NCI-H2107 treated with DMSO at 0.1 percent for 48 hours (cell line): ENCODE data around the gene SLC24A3.

Experiments used
- DNase-seq: peaks from one replicate; lab custom pipeline; 2025; ENCODE audit not compliant: unreplicated experiment; lab: John Stamatoyannopoulos, UW

Gene SLC24A3

DNA sequence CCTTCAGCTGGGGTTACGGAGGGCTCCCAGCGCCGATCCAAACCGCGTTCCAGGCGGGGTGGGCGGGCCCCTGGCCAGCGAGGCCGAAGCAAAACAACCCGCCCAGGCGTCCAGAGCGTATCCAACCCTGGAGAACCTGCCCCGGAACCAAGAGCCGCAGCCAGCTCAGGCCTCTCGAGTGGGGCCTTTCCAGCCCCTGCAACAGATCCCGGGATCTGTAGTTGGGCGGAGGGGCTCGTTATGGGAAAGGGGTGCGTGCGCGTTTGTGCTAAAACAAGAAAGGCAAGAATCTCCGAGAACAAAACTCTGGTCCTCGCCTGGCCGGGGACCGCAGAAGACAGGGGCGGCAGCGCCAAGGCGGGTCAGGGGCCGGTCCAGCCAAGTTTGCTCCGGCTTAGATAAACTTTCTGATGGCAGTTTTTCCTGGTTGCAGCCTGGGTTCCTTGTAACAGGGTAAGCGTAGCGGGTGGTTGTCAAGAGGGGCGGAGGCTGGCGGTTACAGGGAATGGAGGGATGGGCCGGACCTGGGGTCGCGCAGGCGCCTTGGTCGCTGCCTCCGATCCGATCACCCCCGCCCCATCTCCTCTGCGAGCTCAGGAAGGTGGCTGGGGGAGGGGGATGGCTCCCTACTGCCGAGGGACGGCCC is 545.2 kb downstream of the SLC24A3 start:
- DNase-seq = peak; percentile 27

DNA sequence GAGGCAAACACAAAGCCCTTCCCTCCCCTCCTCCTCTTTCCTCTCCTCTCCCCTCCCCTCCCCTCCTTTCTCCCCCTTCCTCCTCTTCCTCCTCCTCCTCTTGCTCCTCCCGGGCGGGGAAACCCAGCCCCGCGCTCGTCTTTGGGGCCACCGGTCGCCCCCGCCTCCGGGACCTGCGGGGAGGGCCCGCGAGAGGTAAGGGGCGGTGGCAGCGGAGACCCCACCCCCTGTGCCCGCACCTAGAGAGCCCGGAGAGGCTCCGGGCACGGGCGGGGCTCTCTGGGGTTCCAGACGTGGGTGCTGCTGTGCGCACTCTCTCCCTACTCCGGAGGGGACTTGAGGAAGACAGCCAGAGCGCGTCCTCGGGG is 545.7 kb downstream of the SLC24A3 start, which contains the start of gene RIN2:
Gene RIN2 (plus strand): TSS at position 126 of the 368 bp plus-strand sequence. CDS start 131,344 bp downstream, outside the sequence.
- DNase-seq = no peak

DNA sequence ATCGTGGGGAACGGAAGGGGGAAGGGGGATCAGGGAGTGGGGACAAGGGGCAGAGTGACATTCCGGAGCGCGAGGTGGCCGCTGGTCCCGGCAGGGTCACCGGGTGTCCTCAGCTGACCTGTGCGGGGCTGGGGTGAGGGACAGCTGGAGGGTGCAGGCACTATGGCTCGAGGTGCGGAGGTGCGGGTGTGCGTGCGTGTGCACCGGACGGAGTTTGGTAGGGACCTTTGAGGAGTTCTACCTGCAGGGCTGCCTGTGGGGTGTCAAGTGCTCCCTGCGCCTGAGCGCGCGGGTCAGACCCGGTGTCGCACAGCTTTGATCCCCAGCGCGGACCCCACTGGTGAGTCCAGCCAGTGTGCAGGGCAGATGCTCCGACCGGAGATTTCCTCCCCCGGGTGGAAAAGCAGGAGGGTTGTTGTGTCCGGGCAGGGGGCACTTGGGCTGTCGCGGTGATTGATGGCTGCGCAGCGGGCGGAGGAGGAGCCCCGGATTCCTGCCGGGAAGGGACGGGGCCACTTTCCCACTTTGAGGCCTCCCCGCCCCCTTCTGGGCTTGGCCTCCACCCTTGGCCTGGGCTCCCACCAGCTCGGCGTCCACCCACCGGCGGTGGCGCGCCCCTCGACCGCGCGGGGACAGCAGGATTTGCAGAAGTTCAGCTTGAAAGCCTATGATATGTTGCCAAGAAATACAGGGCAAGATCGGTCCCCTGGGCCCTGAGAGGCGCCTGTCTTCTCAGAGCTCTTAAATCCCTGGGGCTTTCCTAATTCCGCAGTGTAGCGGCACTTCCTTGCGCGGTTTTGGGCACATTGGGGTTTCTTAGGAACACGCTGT is 546.3 kb downstream of the SLC24A3 start:
- no peak for DNase-seq

DNA sequence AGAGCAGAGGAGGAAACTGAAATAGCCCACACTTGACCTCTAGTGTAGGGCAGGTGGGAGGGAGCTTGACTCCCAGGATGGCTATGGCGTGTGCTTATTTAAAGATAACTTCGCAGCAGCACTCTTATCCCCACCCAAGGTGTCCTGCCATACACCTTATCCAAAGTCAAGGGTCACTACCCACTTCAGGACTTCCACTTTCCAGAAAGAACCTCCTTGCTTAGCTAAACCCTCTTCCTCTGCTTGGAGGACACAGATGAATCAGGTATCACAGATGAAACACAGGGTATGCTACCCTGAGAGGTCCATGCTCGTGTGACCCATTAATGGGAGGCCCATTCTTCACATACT is 547.9 kb downstream of the SLC24A3 start:
- DNase-seq = no peak

DNA sequence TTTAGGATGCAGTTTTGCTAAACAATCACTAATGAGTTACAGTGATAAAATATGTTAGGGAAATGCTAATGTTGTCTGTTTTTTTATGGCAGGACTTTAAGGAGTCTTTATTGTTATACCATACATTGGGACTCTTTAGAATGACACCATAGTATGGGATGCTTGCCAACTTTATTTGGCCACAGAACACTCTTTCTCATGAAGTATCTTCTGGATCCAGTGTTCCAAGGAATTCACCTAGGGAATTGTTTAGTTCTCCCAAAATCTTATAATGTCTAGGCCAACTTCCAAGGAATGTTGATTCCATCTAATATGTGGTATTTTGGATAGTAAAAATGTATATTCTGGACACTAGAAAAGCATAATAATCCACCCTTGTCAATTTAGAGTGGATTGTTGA is 548.9 kb downstream of the SLC24A3 start:
- no peak for DNase-seq

DNA sequence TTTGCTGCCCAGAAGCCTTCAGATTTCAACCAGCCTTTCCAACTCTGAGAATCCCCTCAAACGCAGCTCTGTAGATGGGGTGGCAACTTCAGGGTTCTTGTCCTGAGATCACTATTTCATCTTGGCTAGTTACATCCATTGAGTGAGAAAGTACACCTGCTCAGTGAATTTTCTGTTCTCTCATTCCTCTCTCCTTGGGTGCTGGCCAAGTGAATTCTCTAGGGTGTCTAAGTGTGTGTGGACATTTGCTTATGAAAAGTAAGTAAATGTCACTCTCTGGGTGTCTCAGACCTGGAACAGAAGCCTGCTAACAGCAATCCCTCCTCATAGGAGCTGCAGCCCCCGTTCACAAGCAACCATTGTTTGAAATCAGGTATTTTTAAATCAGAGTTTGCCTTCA is 549.4 kb downstream of the SLC24A3 start:
- DNase-seq = peak; percentile 21

DNA sequence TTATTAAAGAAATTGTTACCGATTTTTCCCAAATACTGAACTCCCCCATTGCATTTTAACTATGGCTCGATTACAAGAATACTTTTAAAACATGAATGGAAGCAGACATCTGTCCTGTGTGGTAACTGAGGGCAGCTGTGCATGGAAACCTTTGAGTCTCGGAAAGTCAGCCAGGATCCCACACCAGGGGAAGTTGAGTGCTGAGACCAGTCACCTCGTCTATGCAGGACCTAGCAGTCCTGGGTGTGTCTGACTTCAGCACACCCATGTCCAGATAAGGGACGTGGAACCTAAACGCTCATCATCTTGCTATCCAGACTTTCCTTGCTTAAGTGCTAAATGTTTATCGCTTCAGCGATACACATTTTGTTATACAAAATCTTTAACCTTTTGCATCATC is 551.8 kb downstream of the SLC24A3 start:
- DNase-seq = no peak

DNA sequence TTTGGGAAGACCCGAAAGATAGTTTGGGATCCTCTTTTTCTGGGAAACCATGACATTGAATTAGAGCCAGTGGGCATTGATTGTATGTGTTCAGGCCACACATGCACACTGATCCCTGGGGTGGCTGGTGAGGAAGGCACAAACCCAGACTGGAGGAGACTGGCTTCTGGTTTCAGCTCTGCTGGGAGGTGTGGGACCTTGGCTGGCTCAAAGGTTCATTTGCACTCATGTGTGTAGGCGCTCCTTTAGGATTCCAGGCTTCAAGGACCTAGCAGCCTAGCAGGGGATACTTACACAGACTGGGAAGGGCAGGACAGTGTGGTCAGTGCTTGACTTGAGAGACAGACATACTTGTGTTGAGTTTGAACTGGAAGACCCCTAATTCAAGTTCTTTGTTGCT is 552.8 kb downstream of the SLC24A3 start:
- no peak for DNase-seq

DNA sequence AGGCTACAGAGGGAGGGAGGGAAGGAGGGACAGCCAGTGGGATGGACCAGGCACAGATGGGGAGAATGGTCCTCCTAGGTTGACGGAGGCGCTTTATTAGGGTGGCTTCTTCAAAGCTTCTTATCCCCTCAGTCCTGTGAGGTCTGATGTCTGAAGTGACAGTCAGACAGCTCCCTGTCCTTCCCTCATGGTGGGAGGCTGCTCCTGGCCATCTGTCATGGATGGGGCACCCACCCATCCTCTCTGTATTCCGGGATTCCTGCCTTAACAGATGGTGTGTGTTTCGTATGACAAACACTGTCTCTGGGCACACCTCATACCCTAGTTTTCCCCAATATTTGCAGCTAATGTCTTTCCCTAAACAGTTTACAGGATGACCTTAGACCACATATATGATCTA is 553.5 kb downstream of the SLC24A3 start:
- DNase-seq = no peak

DNA sequence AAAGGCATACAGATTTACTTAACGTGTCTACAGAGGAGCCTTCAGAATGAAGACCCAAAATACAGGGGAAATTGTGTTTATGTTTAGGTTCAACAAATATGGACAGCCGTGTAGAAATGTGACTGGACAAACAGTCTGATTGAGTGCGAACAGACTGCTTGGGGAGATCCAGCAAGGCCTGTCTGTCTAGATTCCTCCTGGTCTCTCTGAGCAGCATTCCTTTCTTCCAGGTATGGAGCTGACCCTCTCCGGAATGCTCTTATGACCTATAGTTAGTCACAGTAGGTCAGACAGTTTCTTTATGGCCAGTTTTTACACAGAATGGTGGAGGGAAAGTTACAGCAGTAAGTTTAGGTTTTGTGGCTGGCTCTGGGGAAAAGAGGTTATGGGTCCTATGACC is 554.6 kb downstream of the SLC24A3 start:
- no peak for DNase-seq

DNA sequence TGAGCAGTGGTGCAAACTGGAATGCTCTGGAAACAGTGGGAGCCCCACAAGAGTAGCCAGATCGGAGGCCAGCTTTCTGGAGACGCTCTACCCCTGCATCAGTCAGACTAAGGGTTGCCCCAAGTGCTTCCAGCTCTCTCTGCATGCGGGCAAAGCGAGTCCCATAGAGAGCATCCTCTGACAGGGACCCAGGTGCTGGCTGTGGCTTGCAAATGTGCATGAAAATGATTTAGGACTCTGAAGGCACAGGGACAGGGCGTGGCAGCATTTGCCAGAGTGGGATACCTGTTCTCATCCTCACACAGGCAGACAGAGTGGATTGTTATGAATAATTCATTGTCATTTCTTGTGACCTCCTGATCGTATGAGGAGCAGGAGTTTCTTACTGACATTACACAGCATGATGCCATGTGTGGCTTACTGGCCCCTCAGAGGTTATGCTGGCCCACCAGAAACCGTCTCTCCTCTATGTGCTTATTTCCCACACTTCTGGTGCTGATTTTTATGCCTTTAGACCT is 555.9 kb downstream of the SLC24A3 start:
- no peak for DNase-seq

DNA sequence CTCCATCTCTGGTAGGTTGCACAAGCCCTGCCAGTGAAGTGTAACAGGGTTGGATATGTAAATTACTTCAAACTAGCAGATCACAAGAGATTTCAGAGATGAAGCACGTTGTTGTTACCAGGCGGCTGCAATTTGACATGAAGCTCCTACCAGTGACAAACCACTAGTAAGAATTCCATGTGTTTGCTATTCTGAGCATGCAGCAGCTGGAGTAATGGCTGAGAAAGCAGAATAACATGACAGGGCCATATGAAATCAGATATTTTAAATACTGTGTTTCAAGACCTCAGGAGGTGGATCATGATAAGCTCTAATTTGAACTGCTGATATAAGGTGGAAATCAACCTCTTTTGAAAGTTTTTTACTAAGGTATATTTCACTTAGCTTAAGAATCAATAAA is 557.1 kb downstream of the SLC24A3 start:
- DNase-seq = no peak

DNA sequence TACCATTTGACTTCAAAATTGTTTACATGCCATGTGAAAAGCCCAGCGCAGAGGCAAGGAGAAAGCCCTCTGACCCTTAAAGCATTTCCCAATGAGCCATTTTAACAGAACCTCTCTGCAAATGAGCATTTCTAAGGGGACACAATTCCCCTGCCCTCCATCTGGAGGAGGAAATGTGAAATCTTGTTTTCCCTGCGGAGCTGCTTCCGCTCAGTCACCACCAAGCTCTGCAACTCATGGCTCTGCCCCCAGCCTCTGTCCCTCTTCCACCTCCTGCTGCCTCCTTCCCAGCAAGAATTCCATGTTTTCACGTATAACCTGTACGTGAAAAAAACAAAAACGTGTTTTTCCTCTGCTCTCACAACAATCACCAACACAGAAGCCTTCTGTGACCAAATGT is 557.9 kb downstream of the SLC24A3 start:
- DNase-seq = no peak

DNA sequence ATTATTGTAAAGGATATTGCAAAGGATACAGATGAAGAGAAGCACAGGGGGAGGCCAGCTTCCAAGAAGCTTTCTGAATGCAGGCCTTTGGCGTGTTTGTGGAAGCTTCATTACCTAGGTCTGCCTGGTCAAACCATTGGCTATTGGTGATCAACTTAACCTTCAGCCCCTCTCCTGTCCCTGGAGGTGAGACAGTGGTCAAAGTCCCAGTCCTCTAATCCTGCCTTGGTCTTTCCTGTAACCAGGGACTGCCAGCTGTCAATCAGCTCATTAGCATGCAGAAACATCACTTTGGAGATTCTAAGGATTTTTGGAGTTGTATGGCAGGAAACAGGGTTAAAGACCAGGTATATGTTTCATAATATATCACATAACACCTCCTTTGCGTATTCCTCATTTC is 558.6 kb downstream of the SLC24A3 start:
- no peak for DNase-seq
